ENCODE data around the gene KCNIP4. TPM values are rescaled to one million over a fixed set of nuclear protein-coding genes. Genes with fewer than 3 reads are reported as not detected.

Gene KCNIP4
- total RNA-seq, 1 donor from 2014 or later: not detected

DNA sequence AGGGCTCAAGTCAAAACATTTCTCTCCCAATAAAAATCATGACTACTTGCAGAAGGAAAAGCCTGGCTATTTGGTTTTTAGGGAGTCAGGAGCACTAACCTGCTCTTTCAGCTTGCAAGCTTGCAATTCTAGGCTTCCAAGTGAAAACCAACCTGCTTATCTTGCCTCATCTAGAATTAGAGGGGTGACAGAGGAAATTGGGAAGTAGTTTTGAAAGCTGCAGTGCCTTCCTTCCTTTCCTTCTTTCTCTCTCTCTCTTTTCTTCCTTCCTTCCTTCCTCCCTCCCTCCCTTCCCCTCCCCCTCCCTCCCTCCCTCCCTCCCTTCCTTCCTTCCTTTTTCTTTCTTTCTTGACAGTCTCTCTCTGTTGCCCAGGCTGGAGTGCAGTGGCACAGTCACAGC, 417.5 kb downstream of the KCNIP4 start:
- H3K4me3 Mint-ChIP-seq (ENCODE audit: unreplicated experiment): no peak overlapping the region
- H3K4me1 Mint-ChIP-seq (ENCODE audit: low read depth): no peaks in the 10 kb centered on the region
- no peak for TF ChIP-seq CTCF (IDR thresholded peaks at IDR 0.05)
- H3K9me3 Mint-ChIP-seq (ENCODE audit: low read depth): no peaks in the 10 kb centered on the region
- no peaks in the 10 kb centered on the region for H3K36me3 Mint-ChIP-seq (ENCODE audit: low read depth)
- no peak for DNase-seq (ENCODE audit: low spot score)
- no peak overlapping the region for H3K27ac Mint-ChIP-seq (ENCODE audit: unreplicated experiment)
- peaks cover 5% of the 10 kb centered on the region for H3K27me3 Mint-ChIP-seq (ENCODE audit: low read depth)

DNA sequence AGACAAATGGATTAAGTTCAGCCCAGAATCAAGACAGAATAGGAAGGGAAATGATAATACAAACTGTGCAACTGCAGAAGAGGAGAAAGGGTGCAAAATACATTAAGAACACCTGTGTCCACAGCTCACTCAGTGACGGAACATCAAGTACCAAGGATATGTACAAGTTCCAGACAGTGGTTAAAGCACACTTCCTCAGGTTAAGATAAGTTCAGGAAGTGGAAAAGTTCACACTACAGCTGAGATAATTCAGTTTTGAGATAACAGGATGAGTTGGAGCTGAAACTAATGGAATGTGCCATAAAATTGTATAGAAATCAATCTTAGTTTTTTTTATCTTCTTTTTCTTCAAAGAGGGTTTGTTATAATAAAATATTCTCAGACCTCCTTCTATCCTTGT, 419.4 kb downstream of the KCNIP4 start:
- Mint-ChIP-seq H3K27me3 (ENCODE audit: low read depth) (peaks cover 2% of the 10 kb centered on the region), H3K36me3 (ENCODE audit: low read depth) (no peaks in the 10 kb centered on the region), H3K4me3 (ENCODE audit: unreplicated experiment) (no peak overlapping the region), H3K4me1 (ENCODE audit: low read depth) (no peaks in the 10 kb centered on the region), H3K27ac (ENCODE audit: unreplicated experiment) (no peak overlapping the region), H3K9me3 (ENCODE audit: low read depth) (no peaks in the 10 kb centered on the region)
- no peak for TF ChIP-seq CTCF (IDR thresholded peaks at IDR 0.05)
- no peak for DNase-seq (ENCODE audit: low spot score)

GRCh38 chr4:21522296-21522695, 426.3 kb downstream of the KCNIP4 start:
- H3K36me3 Mint-ChIP-seq (ENCODE audit: low read depth): no peaks in the 10 kb centered on the region
- H3K4me3 Mint-ChIP-seq (ENCODE audit: unreplicated experiment): no peak overlapping the region
- peaks cover 3% of the 10 kb centered on the region for H3K27me3 Mint-ChIP-seq (ENCODE audit: low read depth)
- TF ChIP-seq CTCF (IDR thresholded peaks at IDR 0.05): no peak
- no peaks in the 10 kb centered on the region for H3K9me3 Mint-ChIP-seq (ENCODE audit: low read depth)
- no peak overlapping the region for H3K27ac Mint-ChIP-seq (ENCODE audit: unreplicated experiment)
- DNase-seq (ENCODE audit: low spot score): no peak
- H3K4me1 Mint-ChIP-seq (ENCODE audit: low read depth): no peaks in the 10 kb centered on the region

GRCh38 chr4:21517126-21517859, 431.3 kb downstream of the KCNIP4 start:
- Mint-ChIP-seq H3K27ac (ENCODE audit: unreplicated experiment) (no peak overlapping the region), H3K36me3 (ENCODE audit: low read depth) (no peaks in the 10 kb centered on the region), H3K27me3 (ENCODE audit: low read depth) (peaks cover 22% of the 10 kb centered on the region), H3K9me3 (ENCODE audit: low read depth) (no peaks in the 10 kb centered on the region), H3K4me3 (ENCODE audit: unreplicated experiment) (no peak overlapping the region), H3K4me1 (ENCODE audit: low read depth) (no peaks in the 10 kb centered on the region)
- TF ChIP-seq CTCF (IDR thresholded peaks at IDR 0.05): no peak
- DNase-seq (ENCODE audit: low spot score): no peak

DNA sequence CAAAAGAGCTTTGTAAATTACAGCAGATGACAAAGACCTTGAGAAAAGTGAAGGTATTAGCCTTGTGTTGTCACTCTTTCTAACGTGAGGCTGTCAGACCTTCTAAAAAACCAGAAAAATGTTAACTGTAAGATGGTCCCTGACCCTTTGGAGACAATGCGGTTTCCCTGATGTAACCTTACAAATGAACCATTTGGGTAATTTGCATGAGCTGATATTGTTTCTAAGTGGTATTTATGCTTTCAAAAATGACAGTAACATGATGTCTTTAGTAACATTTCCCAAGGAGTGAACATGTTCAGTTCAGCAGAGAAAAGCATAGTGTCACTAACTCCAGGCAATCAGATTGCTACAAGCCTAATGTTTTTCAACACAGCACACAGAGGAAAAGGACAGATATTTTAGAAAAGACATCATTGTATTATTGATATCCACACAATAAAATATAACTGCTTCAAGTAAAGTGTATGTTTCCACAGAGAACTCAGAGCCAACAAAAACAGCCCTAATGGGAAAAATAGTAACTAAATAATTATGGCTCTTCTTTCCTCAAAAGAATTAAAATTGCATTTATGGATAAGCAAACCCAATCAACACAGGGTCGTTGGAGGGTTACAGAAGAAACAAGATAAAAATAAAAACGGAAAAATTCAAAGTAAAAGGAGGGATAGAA, 434.4 kb downstream of the KCNIP4 start:
- H3K4me3 Mint-ChIP-seq (ENCODE audit: unreplicated experiment): no peak overlapping the region
- no peak for TF ChIP-seq CTCF (IDR thresholded peaks at IDR 0.05)
- H3K27ac Mint-ChIP-seq (ENCODE audit: unreplicated experiment): no peak overlapping the region
- no peaks in the 10 kb centered on the region for H3K36me3 Mint-ChIP-seq (ENCODE audit: low read depth)
- no peak for DNase-seq (ENCODE audit: low spot score)
- H3K9me3 Mint-ChIP-seq (ENCODE audit: low read depth): no peaks in the 10 kb centered on the region
- H3K4me1 Mint-ChIP-seq (ENCODE audit: low read depth): no peaks in the 10 kb centered on the region
- peaks cover 23% of the 10 kb centered on the region for H3K27me3 Mint-ChIP-seq (ENCODE audit: low read depth)
